Thoracic aorta endothelial cell (primary cell): Measurements from ENCODE around the gene PRSS16. TPM values are rescaled to one million over a fixed set of nuclear protein-coding genes. Genes with fewer than 3 reads are reported as not detected.

Experiments
- total RNA-seq: library from RNA; depleted of rRNA; stranded (reverse); fragments of >200 nt; gene quantifications from 2 replicates; pipeline ENCODE4 v1.2.3, GENCODE V29; 2012

PRSS16 gene
- not detected in 2 replicates for total RNA-seq

GRCh38 chr6:27247133-27247836 is at the start of gene PRSS16:
TSS of gene PRSS16 (plus strand) at chr6:27247701. CDS start at chr6:27247738, 37 bp downstream.

Other genes starting within 250 kb of the PRSS16 start
- gene POM121L2, start 64.6 kb downstream of the PRSS16 start, total RNA-seq: not detected in 2 replicates
- 0.29 and 0.53 TPM in 2 replicates for gene ZNF391, start 141.1 kb downstream of the PRSS16 start, total RNA-seq
- gene ZNF184, start 225.4 kb downstream of the PRSS16 start, total RNA-seq: 8.3 and 9.7 TPM in 2 replicates